Liver (tissue), 9 donors: ENCODE results near the gene FBXO21. TPM values are rescaled to one million over a fixed set of nuclear protein-coding genes. Genes with fewer than 3 reads are reported as not detected.

Experiments
- DNase-seq: peaks from one replicate; pipeline ENCODE4 v3.0.0-alpha.2; 2017; ENCODE audit warnings: low spot score
- H3K27ac ChIP-seq, 2 donors: one replicate each; pipeline ENCODE4 v1.7.0; 2013; ENCODE audit warnings: inconsistent platforms in 2 of 2, low read length in 2 of 2, control low read depth in 1 of 2, low read depth in 1 of 2, mild to moderate bottlenecking in 1 of 2
- H3K27me3 ChIP-seq, 4 donors: one replicate each; pipeline versions ENCODE4 v1.6.1 to v1.7.0; 2013; ENCODE audit warnings: low read length in 3 of 4, inconsistent platforms in 1 of 4, mild to moderate bottlenecking in 1 of 4, moderate library complexity in 1 of 4; ENCODE audit not compliant: control insufficient read depth in 4 of 4, insufficient read depth in 4 of 4
- H3K36me3 ChIP-seq, 4 donors: one replicate each; pipeline versions ENCODE4 v1.6.1 to v1.7.0; 2013; ENCODE audit warnings: low read length in 3 of 4, mild to moderate bottlenecking in 3 of 4, low read depth in 1 of 4, moderate library complexity in 1 of 4; ENCODE audit not compliant: control insufficient read depth in 4 of 4, insufficient read depth in 3 of 4
- H3K4me1 ChIP-seq, 4 donors: one replicate each; pipeline versions ENCODE4 v1.6.1 to v1.7.0; 2013; ENCODE audit warnings: low read length in 3 of 4, mild to moderate bottlenecking in 3 of 4, moderate library complexity in 1 of 4; ENCODE audit not compliant: control insufficient read depth in 4 of 4, insufficient read depth in 4 of 4
- H3K4me3 ChIP-seq, 3 donors: one replicate each; pipeline versions ENCODE4 v1.6.1 to v1.7.0; 2013; ENCODE audit warnings: low read length in 3 of 3, control low read depth in 1 of 3, low read depth in 1 of 3, mild to moderate bottlenecking in 1 of 3
- H3K9ac ChIP-seq, 2 donors: one replicate each; pipeline ENCODE4 v1.7.0; 2013; ENCODE audit warnings: low read length in 2 of 2, mild to moderate bottlenecking in 2 of 2, moderate library complexity in 2 of 2, control low read depth in 1 of 2, low read depth in 1 of 2
- H3K9me3 ChIP-seq, 4 donors: one replicate each; pipeline versions ENCODE4 v1.6.1 to v1.7.0; 2013; ENCODE audit warnings: low read length in 3 of 4; ENCODE audit not compliant: control insufficient read depth in 4 of 4
- ATF3 ChIP-seq: IDR thresholded peaks from 2 replicates; pipeline ENCODE4 v1.6.1; 2016; ENCODE audit warnings: antibody characterized with exemption
- CTCF ChIP-seq: fragments of 150-350 bp; IDR thresholded peaks from 2 replicates; pipeline ENCODE4 v1.5.1; 2017; ENCODE audit warnings: improper control_type of control experiment, low read depth, low read length; ENCODE audit not compliant: missing input control
- EGR1 ChIP-seq, 2 donors: IDR thresholded peaks; 2 replicates each; pipeline ENCODE4 v1.6.1; 2016 to 2018; ENCODE audit warnings: antibody characterized with exemption in 2 of 2, low read depth in 2 of 2
- FOXA1 ChIP-seq: IDR thresholded peaks from 2 replicates; pipeline ENCODE4 v1.6.1; 2016; ENCODE audit warnings: antibody characterized with exemption
- FOXA2 ChIP-seq: IDR thresholded peaks from 2 replicates; pipeline ENCODE4 v1.6.1; 2016; ENCODE audit warnings: antibody characterized with exemption
- GABPA ChIP-seq, 2 donors: IDR thresholded peaks in 1 of 2; conservative IDR thresholded peaks in 1 of 2; 2 replicates each; pipeline ENCODE4 v1.6.1; 2016; ENCODE audit warnings: antibody characterized with exemption in 2 of 2, mild to moderate bottlenecking in 1 of 2, moderate library complexity in 1 of 2
- HNF4A ChIP-seq, 2 donors: conservative IDR thresholded peaks; 2 replicates each; pipeline ENCODE4 v1.6.1; 2016; ENCODE audit warnings: antibody characterized with exemption in 2 of 2, mild to moderate bottlenecking in 2 of 2
- HNF4G ChIP-seq: IDR thresholded peaks from 2 replicates; pipeline ENCODE4 v1.6.1; 2016; ENCODE audit warnings: antibody characterized with exemption
- JUND ChIP-seq, 2 donors: IDR thresholded peaks; 2 replicates each; pipeline ENCODE4 v1.6.1; 2016; ENCODE audit warnings: antibody characterized with exemption in 2 of 2
- MAX ChIP-seq: IDR thresholded peaks from 2 replicates; pipeline ENCODE4 v1.6.1; 2016; ENCODE audit warnings: antibody characterized with exemption
- NR2F2 ChIP-seq: IDR thresholded peaks from 2 replicates; pipeline ENCODE4 v1.6.1; 2016; ENCODE audit warnings: antibody characterized with exemption
- RAD21 ChIP-seq, 2 donors: IDR thresholded peaks; 2 replicates each; pipeline ENCODE4 v1.6.1; 2016; ENCODE audit warnings: antibody characterized with exemption in 2 of 2, mild to moderate bottlenecking in 2 of 2
- REST ChIP-seq: IDR thresholded peaks from 2 replicates; pipeline ENCODE4 v1.6.1; 2016; ENCODE audit warnings: antibody characterized with exemption, mild to moderate bottlenecking
- RXRA ChIP-seq, 2 donors: IDR thresholded peaks; 2 replicates each; pipeline ENCODE4 v1.6.1; 2017 to 2018; ENCODE audit warnings: antibody characterized with exemption in 2 of 2, mild to moderate bottlenecking in 1 of 2
- SP1 ChIP-seq: IDR thresholded peaks from 2 replicates; pipeline ENCODE4 v1.6.1; 2018; ENCODE audit warnings: antibody characterized with exemption, mild to moderate bottlenecking
- TAF1 ChIP-seq: conservative IDR thresholded peaks from 2 replicates; pipeline ENCODE4 v1.6.1; 2016; ENCODE audit warnings: antibody characterized with exemption, mild to moderate bottlenecking
- YY1 ChIP-seq: IDR thresholded peaks from 2 replicates; pipeline ENCODE4 v1.6.1; 2016; ENCODE audit warnings: antibody characterized with exemption, mild to moderate bottlenecking
- ZBTB33 ChIP-seq: IDR thresholded peaks from 2 replicates; pipeline ENCODE4 v1.6.1; 2016; ENCODE audit warnings: antibody characterized with exemption
- WGBS: extraction: QIAGEN DNeasy Blood & Tissue Kit; methylation state at CpG from one replicate; pipeline ENCODE4 v1.1.7; 2013; 5-methylcytosine and 5-hydroxymethylcytosine counted together
- polyA plus RNA-seq, 2 donors: library from polyadenylated mRNA; stranded (reverse) in 1 of 2; unstranded in 1 of 2; fragments of 200-250 nt in 1 of 2; fragments of >200 nt in 1 of 2; fragmentation: Nextera tagmentation in 1 of 2; extraction: Ambion mirVana in 1 of 2; gene quantifications; one replicate each; pipeline versions ENCODE4 v1.2.1 to v1.2.3, GENCODE V29; 2013 to 2015
- total RNA-seq, 2 donors: library from RNA; depleted of rRNA; stranded (reverse); fragments of >200 nt; gene quantifications; one replicate each; pipeline ENCODE4 v1.2.3, GENCODE V29; 2014
- donor health status: healthy.
- donor health status: healthy.
- donor health status: healthy.
- donor health status: healthy.
- donor health status: healthy.

Gene FBXO21
- total and polyA plus RNA-seq, 4 donors = 12.9 to 54.4 (median 21.1) TPM

- Histone ChIP-seq H3K36me3 (no peaks in the 10 kb centered on the region), H3K27ac (no peak overlapping the region), H3K4me3 (no peak overlapping the region), H3K4me1 (no peaks in the 10 kb centered on the region), H3K27me3 (no peaks in the 10 kb centered on the region), H3K9me3 (no peaks in the 10 kb centered on the region), H3K9ac (no peak overlapping the region)
- 94% methylated on average over 9 of the region's 9 CpGs for WGBS
- no peak for DNase-seq
- TF ChIP-seq HNF4A (conservative IDR thresholded peaks at IDR 0.05) (no peak), JUND (IDR thresholded peaks at IDR 0.05) (no peak), RAD21 (IDR thresholded peaks at IDR 0.05) (no peak), REST (no peak), RXRA (IDR thresholded peaks at IDR 0.05) (no peak), ATF3 (no peak), SP1 (no peak), GABPA (IDR thresholded peaks at IDR 0.05 in 1 of 2, conservative IDR thresholded peaks at IDR 0.05 in 1 of 2) (no peak), NR2F2 (no peak), FOXA2 (no peak), TAF1 (no peak), HNF4G (no peak), CTCF (no peak), YY1 (no peak), FOXA1 (no peak), MAX (no peak), ZBTB33 (no peak), EGR1 (IDR thresholded peaks at IDR 0.05; ENCODE audit: low read depth in 2 of 2) (no peak)
Observed at GRCh38 chr12:117113231-117113630, 77.0 kb downstream of the FBXO21 start.
